HG03045 (cell line): Measurements from ENCODE around the gene ORAI3.

Source experiments
- ATAC-seq: cut with Tn5 transposase; IDR thresholded peaks from one replicate; pipeline ENCODE4 v1.9.1; 2021; ENCODE audit warnings: mild to moderate bottlenecking, moderate library complexity; ENCODE audit not compliant: unreplicated experiment

ORAI3 gene

DNA sequence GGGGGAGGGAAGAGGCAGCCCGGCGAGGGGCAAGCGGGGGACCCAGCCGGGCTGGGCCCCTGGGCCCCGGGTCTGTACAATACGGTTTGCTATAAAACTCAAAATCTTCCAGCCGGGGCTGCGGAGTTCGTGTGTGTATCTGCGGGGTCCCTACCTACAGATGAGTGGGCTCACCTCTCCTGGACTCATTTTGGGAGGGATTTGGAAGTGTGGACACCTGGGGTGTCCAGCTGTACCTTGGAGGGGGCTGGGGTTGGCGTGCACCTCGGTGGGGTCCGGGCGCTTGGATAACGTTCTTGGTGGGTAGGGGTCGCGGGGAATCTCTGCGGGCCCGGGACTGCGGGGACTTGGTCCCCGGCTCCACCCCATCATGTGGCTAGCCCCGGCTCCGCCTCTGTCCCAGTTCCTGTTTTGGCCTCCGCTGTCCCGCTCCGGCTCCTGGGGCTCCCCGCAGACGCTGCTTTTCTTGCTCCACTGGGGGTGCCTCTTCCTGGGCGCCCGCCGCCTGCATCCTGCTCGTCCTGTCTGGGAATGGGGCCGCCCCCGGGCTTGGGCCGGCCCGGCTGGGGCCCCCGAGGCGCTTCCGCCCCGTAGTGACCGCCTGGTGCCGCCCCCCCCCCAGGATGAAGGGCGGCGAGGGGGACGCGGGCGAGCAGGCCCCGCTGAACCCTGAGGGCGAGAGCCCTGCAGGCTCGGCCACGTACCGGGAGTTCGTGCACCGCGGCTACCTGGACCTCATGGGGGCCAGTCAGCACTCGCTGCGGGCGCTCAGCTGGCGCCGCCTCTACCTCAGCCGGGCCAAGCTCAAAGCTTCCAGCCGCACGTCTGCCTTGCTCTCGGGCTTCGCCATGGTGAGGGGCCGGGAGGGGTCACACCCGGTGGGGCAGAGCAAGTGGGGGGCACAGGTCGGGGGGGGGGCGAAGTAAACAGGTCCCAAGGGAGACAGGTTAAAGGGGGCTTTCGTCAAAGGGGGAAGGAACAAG, at the start of gene ORAI3:
TSS of gene ORAI3 (plus strand) at position 402 of the 983 bp plus-strand sequence. CDS start at position 624, 222 bp downstream.
- peak; percentile 60 for ATAC-seq

GRCh38 chr16:30899794-30900193, 49.1 kb upstream of the ORAI3 start:
- ATAC-seq = no peak

- no peak for ATAC-seq
These were observed 48.3 kb upstream of the ORAI3 start for GRCh38 chr16:30900588-30900987.

DNA sequence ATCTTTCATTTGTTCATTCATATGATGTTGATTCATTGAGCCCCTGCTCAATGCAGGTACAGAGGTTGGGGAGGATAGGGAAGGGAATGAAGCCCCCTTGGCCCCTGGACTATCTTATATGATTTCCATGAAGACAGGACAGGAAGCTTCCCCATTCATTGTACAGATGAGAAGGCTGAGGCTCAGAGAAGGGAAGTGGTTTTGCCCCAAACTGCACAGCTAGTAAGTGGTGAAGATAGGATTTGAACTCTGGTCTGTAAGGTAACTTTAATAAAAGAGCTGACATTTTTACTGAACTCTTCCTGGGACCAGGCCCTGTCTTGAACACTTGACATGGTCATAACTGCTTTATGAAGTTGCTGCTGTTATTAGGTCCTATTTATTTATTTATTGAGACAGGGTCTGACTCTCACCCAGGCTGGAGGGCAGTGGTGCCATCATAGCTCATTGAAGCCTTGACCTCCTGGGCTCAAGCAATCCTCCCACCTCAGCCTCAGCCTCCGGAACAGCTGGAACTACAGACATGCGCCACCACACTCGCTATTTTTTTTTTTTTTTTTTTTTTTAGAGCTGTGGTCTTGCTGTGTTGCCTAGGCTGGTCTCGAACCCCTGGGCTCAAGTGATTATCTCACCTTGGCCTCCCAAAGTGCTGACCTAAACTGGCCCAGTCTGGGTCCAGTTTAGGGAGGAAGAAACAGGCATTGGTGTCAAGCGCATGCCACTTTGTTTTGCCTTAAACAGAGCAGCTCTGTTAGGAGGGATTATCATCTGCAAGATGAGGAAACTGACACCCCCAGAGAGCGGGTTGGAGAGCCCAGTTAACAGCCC, 47.5 kb upstream of the ORAI3 start:
- no peak for ATAC-seq

DNA sequence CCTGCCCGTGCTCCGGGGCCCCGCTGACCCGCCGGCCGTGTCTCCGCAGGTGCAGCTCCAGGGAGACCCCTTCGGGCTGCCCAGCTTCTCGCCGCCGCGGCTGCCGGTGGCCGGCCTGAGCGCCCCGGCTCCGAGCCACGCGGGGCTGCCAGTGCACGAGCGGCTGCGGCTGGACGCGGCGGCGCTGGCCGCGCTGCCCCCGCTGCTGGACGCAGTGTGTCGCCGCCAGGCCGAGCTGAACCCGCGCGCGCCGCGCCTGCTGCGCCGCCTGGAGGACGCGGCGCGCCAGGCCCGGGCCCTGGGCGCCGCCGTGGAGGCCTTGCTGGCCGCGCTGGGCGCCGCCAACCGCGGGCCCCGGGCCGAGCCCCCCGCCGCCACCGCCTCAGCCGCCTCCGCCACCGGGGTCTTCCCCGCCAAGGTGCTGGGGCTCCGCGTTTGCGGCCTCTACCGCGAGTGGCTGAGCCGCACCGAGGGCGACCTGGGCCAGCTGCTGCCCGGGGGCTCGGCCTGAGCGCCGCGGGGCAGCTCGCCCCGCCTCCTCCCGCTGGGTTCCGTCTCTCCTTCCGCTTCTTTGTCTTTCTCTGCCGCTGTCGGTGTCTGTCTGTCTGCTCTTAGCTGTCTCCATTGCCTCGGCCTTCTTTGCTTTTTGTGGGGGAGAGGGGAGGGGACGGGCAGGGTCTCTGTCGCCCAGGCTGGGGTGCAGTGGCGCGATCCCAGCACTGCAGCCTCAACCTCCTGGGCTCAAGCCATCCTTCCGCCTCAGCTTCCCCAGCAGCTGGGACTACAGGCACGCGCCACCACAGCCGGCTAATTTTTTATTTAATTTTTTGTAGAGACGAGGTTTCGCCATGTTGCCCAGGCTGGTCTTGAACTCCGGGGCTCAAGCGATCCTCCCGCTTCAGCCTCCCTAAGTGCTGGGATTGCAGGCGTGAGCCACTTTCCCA, 46.6 kb upstream of the ORAI3 start:
- ATAC-seq = peak; percentile 52

- ATAC-seq = no peak
These were observed 45.9 kb upstream of the ORAI3 start for GRCh38 chr16:30903002-30903401.

DNA sequence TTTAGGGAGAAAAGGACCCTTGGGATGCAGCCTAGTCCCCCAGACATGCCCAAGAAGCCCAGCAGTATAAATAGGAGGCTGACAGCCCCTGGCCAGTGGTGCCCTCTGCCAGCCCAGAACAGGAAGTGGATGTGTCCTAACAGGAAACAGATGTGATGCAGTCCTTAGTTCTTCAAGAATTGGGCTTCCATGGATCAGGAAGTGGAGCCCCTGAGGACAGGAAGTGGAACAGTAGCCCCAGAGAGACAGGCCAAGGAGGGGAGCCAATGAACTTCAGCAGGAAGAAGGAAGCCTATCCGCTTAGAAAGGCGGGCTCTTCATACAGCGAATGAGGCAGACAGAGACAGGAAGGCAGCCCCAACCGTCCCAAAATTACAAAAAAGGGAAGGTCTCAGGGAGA, 45.3 kb upstream of the ORAI3 start:
- no peak for ATAC-seq

DNA sequence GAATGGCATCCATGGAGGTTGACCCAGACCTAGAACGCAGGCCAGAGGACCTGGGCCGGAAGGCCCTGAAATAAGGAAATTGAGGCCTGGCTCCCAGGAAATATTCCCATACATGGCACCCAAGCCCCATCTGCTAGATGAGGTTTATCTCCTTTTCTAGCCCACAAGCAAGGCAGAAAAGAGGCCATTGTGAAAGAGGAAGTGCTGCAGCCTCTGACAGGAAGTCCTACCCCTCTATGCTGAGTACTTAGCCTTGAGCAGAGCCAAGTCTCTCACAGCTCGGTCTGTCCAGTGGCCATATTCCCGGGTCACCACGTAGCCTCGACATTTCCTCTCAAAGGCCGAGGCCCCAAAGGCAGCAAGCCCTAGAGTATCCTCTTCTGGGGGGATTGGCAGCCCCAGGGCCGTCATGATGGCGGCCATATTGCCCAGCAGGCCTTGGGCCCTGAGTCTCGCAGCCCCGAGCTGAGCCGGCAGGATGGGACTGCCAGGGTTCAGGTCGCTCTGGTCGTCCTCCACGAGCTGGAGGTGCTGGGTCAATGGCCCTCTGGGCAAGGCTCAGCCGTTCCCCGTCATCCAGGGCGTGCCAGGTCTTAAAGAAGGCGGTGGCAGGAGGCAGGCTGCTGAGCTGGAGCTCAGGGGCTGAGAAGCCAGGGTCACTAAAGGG, 44.6 kb upstream of the ORAI3 start:
- no peak for ATAC-seq

GRCh38 chr16:30907064-30907463, 41.8 kb upstream of the ORAI3 start:
- ATAC-seq = no peak

GRCh38 chr16:30910427-30911029, 38.3 kb upstream of the ORAI3 start:
- no peak for ATAC-seq

DNA sequence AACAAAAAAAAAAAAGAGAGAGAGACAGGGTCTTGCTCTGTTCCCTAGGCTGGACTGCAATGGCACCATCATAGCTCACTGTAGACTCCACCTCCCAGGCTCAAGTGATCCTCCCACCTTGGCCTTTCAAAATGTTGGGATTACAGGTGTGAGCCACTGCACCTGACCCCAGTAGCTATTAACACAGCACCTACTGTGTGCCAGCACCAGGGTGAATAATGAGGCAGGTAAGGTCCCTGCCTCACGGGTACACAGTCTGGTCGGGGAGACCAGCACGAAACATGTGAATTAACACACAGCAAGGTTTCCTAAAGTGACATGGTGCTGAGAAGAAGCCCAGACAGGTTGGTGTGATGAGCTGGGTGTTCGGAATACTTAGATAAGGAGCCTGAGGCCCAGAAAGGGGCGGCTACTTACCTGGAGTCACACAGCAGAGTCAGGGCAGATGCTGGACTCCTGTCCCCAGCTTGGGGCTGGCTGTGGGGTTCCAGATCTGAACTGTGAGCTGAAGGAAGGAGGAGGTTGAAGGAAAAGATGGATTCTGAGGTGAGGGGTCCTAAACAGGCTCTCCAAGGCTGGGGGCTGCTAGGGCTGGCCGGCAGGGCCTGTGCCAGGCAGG, 36.0 kb upstream of the ORAI3 start:
- no peak for ATAC-seq

- ATAC-seq = no peak
These were observed 34.0 kb upstream of the ORAI3 start for GRCh38 chr16:30914830-30915229.

- ATAC-seq = no peak
These were observed 30.3 kb upstream of the ORAI3 start for GRCh38 chr16:30918614-30919013.

DNA sequence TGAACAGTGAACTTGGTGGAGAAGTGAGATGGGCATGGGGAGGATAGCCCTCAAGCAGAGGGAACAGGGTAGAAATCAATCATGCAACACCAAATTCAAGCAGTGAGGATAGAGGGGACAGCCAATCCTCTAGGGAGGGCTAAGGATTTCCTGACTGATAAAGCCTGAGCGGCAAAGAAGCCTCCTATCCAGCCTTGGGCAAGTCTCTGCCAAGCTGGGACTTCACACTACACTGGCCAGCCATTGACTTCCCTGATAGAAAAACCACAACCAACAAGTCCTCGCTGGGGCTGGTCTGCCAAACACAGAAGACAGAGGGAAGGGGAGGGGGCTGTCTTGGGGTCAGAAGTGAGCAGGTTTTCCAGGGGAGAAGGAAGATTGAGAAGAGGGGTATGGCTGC, 28.0 kb upstream of the ORAI3 start:
- no peak for ATAC-seq

DNA sequence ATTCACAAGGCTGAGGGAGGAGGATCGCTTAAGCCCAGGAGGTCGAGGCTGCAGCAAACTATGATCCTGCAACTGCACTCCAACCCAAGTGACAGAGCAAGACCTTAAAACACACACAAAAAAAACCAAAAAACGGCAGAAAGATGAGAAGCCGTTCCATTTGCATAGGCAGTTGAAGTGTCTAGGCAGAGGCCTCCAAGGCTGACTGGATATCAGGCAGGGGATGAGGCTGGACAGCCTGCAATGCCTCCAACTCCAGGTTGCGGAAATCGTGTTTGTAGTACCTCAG, 27.5 kb upstream of the ORAI3 start:
- ATAC-seq = no peak

GRCh38 chr16:30921748-30922419, 27.0 kb upstream of the ORAI3 start:
- no peak for ATAC-seq

DNA sequence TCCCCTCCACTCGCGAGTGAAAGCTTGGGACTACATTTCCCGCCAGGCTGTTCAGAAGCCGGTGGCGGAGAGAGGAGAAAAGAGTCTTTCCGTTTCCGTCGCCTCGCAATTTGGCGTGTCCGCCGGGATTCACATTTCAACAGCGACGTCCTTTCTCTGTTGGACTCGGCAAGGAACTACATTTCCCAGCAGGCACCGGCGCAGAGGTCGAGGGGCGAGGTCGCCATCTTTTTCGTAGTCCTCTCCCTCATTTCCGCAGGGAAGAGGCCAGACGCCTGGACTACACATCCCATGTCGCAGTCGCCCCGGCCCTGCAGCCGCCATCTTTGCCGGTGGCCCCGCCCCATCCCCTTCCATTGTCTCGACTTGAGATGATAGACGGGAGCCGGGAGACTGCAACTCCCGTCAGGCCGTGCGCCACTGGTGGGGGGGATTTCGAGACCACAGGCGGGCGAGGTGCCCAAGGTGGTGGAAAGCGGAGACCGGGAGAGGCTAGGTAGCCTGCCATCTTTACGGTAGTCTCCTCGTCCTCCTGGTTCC, 26.4 kb upstream of the ORAI3 start:
- peak; percentile 71 for ATAC-seq

DNA sequence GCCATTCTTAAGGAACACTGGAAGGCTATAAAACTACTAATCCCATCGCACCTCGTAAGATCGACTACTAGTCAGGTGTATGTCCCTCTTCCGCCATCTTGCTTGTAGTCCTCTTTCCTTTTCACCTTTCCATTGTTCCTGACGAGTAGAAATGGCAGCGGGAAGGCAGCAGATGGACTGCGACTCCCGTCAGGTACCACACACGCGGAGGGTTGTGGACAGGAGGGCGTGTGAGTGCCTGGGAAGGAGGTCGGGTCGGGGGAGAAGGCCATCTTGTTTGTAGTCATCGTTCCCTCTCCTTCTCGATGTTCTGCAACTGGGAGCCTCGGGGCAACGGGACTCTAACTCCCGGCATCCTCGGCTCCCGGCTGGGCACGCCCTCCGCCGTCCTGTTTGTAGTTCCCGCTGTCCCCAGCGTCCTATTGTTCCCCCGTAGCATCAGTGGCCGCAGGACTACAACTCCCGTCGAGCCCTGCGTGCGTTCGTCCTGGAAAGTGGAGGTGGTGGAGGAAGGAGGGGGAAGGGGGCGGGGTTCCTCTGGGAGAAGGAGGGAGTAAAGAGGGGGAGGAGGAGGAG, 25.8 kb upstream of the ORAI3 start:
- peak; percentile 64 for ATAC-seq
